GM21526 (cell line): ENCODE data around the gene DUSP2.
A peak's percentile ranks its signal among the peaks of the same experiment; 100 is the strongest.

Experiments
- ATAC-seq: cut with Tn5 transposase; IDR thresholded peaks from one replicate; pipeline ENCODE4 v1.9.1; 2021; ENCODE audit warnings: moderate library complexity; ENCODE audit not compliant: unreplicated experiment, low FRiP score

The DUSP2 gene

GRCh38 chr2:96145036-96145847 lies at the start of gene DUSP2:
Gene DUSP2, minus strand, starts transcription at chr2:96145440. Its CDS starts 86 bp downstream, at chr2:96145354.
- ATAC-seq: peak; percentile 43

- ATAC-seq: no peak
These were observed 46.9 kb upstream of the DUSP2 start for GRCh38 chr2:96191937-96192670.

- ATAC-seq: no peak
These were observed 43.7 kb upstream of the DUSP2 start for GRCh38 chr2:96188821-96189526.

- no peak for ATAC-seq
These were observed 41.3 kb upstream of the DUSP2 start for GRCh38 chr2:96186562-96186961.

GRCh38 chr2:96185516-96185915 lies 40.3 kb upstream of the DUSP2 start:
- ATAC-seq: no peak

GRCh38 chr2:96184989-96185388 lies 39.7 kb upstream of the DUSP2 start:
- no peak for ATAC-seq

GRCh38 chr2:96184188-96184587 lies 38.9 kb upstream of the DUSP2 start:
- no peak for ATAC-seq

- no peak for ATAC-seq
These were observed 36.3 kb upstream of the DUSP2 start for GRCh38 chr2:96181529-96181928.

GRCh38 chr2:96180521-96180920 lies 35.3 kb upstream of the DUSP2 start:
- ATAC-seq: no peak

- ATAC-seq: no peak
These were observed 34.8 kb upstream of the DUSP2 start for GRCh38 chr2:96180002-96180401.

GRCh38 chr2:96176661-96177060 lies 31.4 kb upstream of the DUSP2 start:
- ATAC-seq: no peak

- no peak for ATAC-seq
These were observed 30.7 kb upstream of the DUSP2 start for GRCh38 chr2:96175951-96176350.

GRCh38 chr2:96174251-96175144 lies 29.3 kb upstream of the DUSP2 start:
- ATAC-seq: peak; percentile 73

- ATAC-seq: no peak
These were observed 26.6 kb upstream of the DUSP2 start for GRCh38 chr2:96171831-96172230.

- no peak for ATAC-seq
These were observed 25.4 kb upstream of the DUSP2 start for GRCh38 chr2:96170626-96171025.

- ATAC-seq: no peak
These were observed 24.7 kb upstream of the DUSP2 start for GRCh38 chr2:96169868-96170507.

GRCh38 chr2:96167407-96168013 lies 22.3 kb upstream of the DUSP2 start:
- no peak for ATAC-seq

- peak; percentile 57 for ATAC-seq
These were observed 19.4 kb upstream of the DUSP2 start for GRCh38 chr2:96164459-96165184.
